ENCODE data around the gene MYL11.
"Not testable (repeated sequence)": the region's sequence is repeated elsewhere in the genome, so short reads cannot be mapped to it uniquely, and the experiment has no call there.

The MYL11 gene, protein sequence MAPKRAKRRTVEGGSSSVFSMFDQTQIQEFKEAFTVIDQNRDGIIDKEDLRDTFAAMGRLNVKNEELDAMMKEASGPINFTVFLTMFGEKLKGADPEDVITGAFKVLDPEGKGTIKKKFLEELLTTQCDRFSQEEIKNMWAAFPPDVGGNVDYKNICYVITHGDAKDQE

GRCh38 chr16:30374538-30374937 is at the start of gene MYL11:
TSS of gene MYL11 (plus strand) at chr16:30374802. CDS start at chr16:30374858, 56 bp downstream.
- Histone ChIP-seq H3K9me3 (ENCODE audit: low read length) (no peaks in the 10 kb centered on the region), H3K4me1 (ENCODE audit: insufficient read depth, low read length, severe bottlenecking) (peaks cover 39% of the 10 kb centered on the region), H4K20me1 (ENCODE audit: insufficient read depth, low read length) (no peaks in the 10 kb centered on the region), H3K9ac (ENCODE audit: low read length) (no peak within 1 kb of the TSS), H3K27me3 (ENCODE audit: insufficient read depth, low read length) (no peaks in the 10 kb centered on the region), H3K36me3 (ENCODE audit: insufficient read depth, low read length) (peaks cover 4% of the 10 kb centered on the region; the same call in 1 of the 2 replicates), H2AFZ (ENCODE audit: low read length) (no peak within 1 kb of the TSS), H3K4me3 (ENCODE audit: low read depth, low read length, poor library complexity, severe bottlenecking) (no peak within 1 kb of the TSS), H3K79me2 (ENCODE audit: insufficient read depth, low read length) (peaks cover 3% of the 10 kb centered on the region), H3K4me2 (ENCODE audit: low read length) (no peak within 1 kb of the TSS), H3K27ac (ENCODE audit: low read depth, low read length, poor library complexity, severe bottlenecking) (no peak within 1 kb of the TSS), H3K9me2 (ENCODE audit: low read depth, low read length) (no peaks in the 10 kb centered on the region), H3F3A (ENCODE audit: insufficient read depth, low read length) (no peaks in the 10 kb centered on the region)
- TF ChIP-seq, protein P1, sequence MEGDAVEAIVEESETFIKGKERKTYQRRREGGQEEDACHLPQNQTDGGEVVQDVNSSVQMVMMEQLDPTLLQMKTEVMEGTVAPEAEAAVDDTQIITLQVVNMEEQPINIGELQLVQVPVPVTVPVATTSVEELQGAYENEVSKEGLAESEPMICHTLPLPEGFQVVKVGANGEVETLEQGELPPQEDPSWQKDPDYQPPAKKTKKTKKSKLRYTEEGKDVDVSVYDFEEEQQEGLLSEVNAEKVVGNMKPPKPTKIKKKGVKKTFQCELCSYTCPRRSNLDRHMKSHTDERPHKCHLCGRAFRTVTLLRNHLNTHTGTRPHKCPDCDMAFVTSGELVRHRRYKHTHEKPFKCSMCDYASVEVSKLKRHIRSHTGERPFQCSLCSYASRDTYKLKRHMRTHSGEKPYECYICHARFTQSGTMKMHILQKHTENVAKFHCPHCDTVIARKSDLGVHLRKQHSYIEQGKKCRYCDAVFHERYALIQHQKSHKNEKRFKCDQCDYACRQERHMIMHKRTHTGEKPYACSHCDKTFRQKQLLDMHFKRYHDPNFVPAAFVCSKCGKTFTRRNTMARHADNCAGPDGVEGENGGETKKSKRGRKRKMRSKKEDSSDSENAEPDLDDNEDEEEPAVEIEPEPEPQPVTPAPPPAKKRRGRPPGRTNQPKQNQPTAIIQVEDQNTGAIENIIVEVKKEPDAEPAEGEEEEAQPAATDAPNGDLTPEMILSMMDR (IDR thresholded peaks at IDR 0.05; ENCODE audit: low read length), result no peak
- TF ChIP-seq EZH2 (IDR thresholded peaks at IDR 0.05; ENCODE audit: borderline replicate concordance, low read length), result no peak

DNA sequence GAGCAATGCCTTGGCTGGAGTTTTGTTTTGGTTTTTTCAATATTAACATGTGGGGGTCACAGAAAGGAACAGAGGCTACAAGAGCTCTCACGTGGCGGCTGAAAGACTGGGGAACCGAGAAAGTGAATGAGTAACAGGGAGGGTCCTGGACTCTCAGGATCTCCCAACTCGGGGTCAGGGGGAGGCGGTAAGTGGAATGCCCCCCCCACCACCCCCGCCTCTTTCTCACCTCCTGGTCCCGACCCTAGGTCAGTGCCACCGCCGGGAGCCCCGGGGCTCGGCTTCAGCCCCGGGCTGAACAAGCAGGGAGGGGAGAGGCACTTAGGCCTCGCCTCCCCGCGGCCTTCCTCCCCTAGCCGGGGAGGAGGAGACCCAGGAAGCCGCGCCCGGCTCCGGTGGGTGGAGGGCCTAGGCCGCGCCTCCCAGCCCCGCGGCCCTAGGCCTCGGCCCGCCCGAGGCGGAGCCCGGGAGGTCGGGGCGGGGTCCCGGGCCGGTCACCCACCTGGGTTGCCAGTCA is 40.1 kb upstream of the MYL11 start:
- Histone ChIP-seq H3K79me2 (ENCODE audit: insufficient read depth, low read length) (peaks cover 27% of the 10 kb centered on the region), H3K4me1 (ENCODE audit: insufficient read depth, low read length, severe bottlenecking) (peaks cover 58% of the 10 kb centered on the region), H3K4me3 (ENCODE audit: low read depth, low read length, poor library complexity, severe bottlenecking) (peak overlapping the region; percentile 70), H3K27ac (ENCODE audit: low read depth, low read length, poor library complexity, severe bottlenecking) (peak overlapping the region; percentile 82), H3K9ac (ENCODE audit: low read length) (peak overlapping the region; percentile 73), H3K4me2 (ENCODE audit: low read length) (peak overlapping the region; percentile 34; the same call in 1 of the 2 replicates)
- H3F3A ChIP-seq (ENCODE audit: insufficient read depth, low read length); H4K20me1 ChIP-seq (ENCODE audit: insufficient read depth, low read length); H3K36me3 ChIP-seq (ENCODE audit: insufficient read depth, low read length); H3K9me2 ChIP-seq (ENCODE audit: low read depth, low read length); H3K9me3 ChIP-seq (ENCODE audit: low read length); H2AFZ ChIP-seq (ENCODE audit: low read length); H3K27me3 ChIP-seq (ENCODE audit: insufficient read depth, low read length): not testable (repeated sequence)

- Histone ChIP-seq H3K79me2 (ENCODE audit: insufficient read depth, low read length) (peaks cover 24% of the 10 kb centered on the region), H3K27ac (ENCODE audit: low read depth, low read length, poor library complexity, severe bottlenecking) (peak overlapping the region; percentile 96), H3K4me3 (ENCODE audit: low read depth, low read length, poor library complexity, severe bottlenecking) (peak overlapping the region; percentile 70), H3K4me1 (ENCODE audit: insufficient read depth, low read length, severe bottlenecking) (peaks cover 59% of the 10 kb centered on the region), H3K9ac (ENCODE audit: low read length) (peak overlapping the region; percentile 78), H3K4me2 (ENCODE audit: low read length) (peak overlapping the region; percentile 77)
- H4K20me1 ChIP-seq (ENCODE audit: insufficient read depth, low read length); H3K9me3 ChIP-seq (ENCODE audit: low read length); H3F3A ChIP-seq (ENCODE audit: insufficient read depth, low read length); H2AFZ ChIP-seq (ENCODE audit: low read length); H3K36me3 ChIP-seq (ENCODE audit: insufficient read depth, low read length); H3K27me3 ChIP-seq (ENCODE audit: insufficient read depth, low read length); H3K9me2 ChIP-seq (ENCODE audit: low read depth, low read length): not testable (repeated sequence)
Observed at GRCh38 chr16:30335028-30335597, 39.5 kb upstream of the MYL11 start.

GRCh38 chr16:30335598-30336474 is 38.8 kb upstream of the MYL11 start:
- Histone ChIP-seq H3K27me3 (ENCODE audit: insufficient read depth, low read length) (no peaks in the 10 kb centered on the region), H3K27ac (ENCODE audit: low read depth, low read length, poor library complexity, severe bottlenecking) (peak overlapping the region; percentile 96), H3K4me2 (ENCODE audit: low read length) (peak overlapping the region; percentile 77), H3K4me1 (ENCODE audit: insufficient read depth, low read length, severe bottlenecking) (peaks cover 59% of the 10 kb centered on the region), H3K9ac (ENCODE audit: low read length) (peak overlapping the region; percentile 65), H3K4me3 (ENCODE audit: low read depth, low read length, poor library complexity, severe bottlenecking) (peak overlapping the region; percentile 70), H3K9me2 (ENCODE audit: low read depth, low read length) (no peaks in the 10 kb centered on the region), H2AFZ (ENCODE audit: low read length) (no peak overlapping the region), H3K36me3 (ENCODE audit: insufficient read depth, low read length) (peaks cover 4% of the 10 kb centered on the region; the same call in 1 of the 2 replicates), H4K20me1 (ENCODE audit: insufficient read depth, low read length) (no peaks in the 10 kb centered on the region), H3F3A (ENCODE audit: insufficient read depth, low read length) (no peaks in the 10 kb centered on the region), H3K9me3 (ENCODE audit: low read length) (no peaks in the 10 kb centered on the region), H3K79me2 (ENCODE audit: insufficient read depth, low read length) (peaks cover 18% of the 10 kb centered on the region)
- TF ChIP-seq, protein P1 (IDR thresholded peaks at IDR 0.05; ENCODE audit: low read length), result no peak
- no peak for TF ChIP-seq EZH2 (IDR thresholded peaks at IDR 0.05; ENCODE audit: borderline replicate concordance, low read length)

DNA sequence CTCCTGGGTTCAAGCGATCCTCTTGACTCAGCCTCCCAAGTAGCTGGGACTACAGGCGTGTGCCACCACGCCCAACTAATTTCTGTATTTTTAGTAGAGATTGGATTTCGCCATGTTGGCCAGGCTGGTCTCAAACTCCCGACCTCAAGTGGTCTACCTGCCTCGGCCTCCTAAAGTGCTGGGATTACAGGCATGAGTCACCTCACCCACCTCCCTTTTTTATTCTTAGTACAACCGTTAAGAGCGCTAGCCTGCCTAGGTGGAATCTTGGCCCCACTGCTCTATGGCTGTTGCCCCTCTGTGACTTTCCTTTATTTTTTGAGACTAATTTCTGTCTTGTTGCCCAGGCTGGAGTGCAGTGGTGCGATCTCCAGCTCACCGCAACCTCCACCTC is 36.6 kb upstream of the MYL11 start:
- H3K9ac ChIP-seq (ENCODE audit: low read length); H3K27me3 ChIP-seq (ENCODE audit: insufficient read depth, low read length); H3K4me3 ChIP-seq (ENCODE audit: low read depth, low read length, poor library complexity, severe bottlenecking); H3K79me2 ChIP-seq (ENCODE audit: insufficient read depth, low read length); H3K36me3 ChIP-seq (ENCODE audit: insufficient read depth, low read length); H2AFZ ChIP-seq (ENCODE audit: low read length); H4K20me1 ChIP-seq (ENCODE audit: insufficient read depth, low read length); H3K9me3 ChIP-seq (ENCODE audit: low read length); H3K9me2 ChIP-seq (ENCODE audit: low read depth, low read length); H3F3A ChIP-seq (ENCODE audit: insufficient read depth, low read length): not testable (repeated sequence)
- H3K27ac ChIP-seq (ENCODE audit: low read depth, low read length, poor library complexity, severe bottlenecking), result peak overlapping the region; percentile 96
- peaks cover 66% of the 10 kb centered on the region for H3K4me1 ChIP-seq (ENCODE audit: insufficient read depth, low read length, severe bottlenecking)
- H3K4me2 ChIP-seq (ENCODE audit: low read length), result peak overlapping the region; percentile 18; the same call in 1 of the 2 replicates
